GM18870 (cell line): ENCODE data around the gene ZNF627.
A peak's percentile ranks its signal among the peaks of the same experiment; 100 is the strongest.
"Not testable (repeated sequence)": the region's sequence is repeated elsewhere in the genome, so short reads cannot be mapped to it uniquely, and the experiment has no call there.

Experiments
- ATAC-seq: cut with Tn5 transposase; IDR thresholded peaks from one replicate; pipeline ENCODE4 v1.9.1; 2021; ENCODE audit warnings: moderate library complexity; ENCODE audit not compliant: unreplicated experiment

ZNF627 gene

DNA sequence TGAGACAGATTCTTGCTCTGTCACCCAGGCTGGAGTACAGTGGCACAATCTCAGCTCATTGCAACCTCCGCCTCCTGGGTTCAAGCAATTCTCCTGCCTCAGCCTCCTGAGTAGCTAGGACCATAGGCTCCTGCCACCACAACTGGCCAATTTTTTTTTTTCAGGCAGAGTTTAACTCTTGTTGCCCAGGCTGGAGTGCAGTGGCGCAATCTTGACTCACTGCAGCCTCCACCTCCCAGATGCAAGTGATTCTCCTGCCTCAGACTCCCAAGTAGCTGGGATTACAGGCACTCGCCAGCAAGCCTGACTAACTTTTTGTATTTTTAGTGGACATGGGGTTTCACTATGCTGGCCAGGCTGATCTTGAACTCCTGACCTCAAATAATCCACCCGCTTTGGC lies 23.5 kb upstream of the ZNF627 start:
- ATAC-seq, result not testable (repeated sequence)

DNA sequence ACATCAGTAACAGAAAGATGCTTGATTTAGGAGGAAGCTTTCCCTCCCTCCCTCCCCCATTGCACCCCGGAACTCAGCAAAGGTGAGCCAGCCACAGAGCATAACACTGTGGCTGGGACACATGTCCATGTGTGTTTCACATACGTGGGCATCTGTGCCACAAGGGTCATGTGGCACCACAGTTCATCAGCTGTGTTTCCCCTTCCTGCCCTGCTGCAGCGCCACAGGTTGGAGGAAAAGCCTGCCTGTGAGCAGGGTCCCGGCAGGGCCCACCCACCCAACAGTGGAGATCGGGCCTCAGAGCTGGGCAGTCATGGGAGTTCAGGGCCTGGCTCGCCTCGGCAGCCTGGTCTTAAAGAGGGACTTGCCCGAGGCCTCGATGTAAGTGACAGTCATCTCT lies 22.6 kb upstream of the ZNF627 start:
- no peak for ATAC-seq

DNA sequence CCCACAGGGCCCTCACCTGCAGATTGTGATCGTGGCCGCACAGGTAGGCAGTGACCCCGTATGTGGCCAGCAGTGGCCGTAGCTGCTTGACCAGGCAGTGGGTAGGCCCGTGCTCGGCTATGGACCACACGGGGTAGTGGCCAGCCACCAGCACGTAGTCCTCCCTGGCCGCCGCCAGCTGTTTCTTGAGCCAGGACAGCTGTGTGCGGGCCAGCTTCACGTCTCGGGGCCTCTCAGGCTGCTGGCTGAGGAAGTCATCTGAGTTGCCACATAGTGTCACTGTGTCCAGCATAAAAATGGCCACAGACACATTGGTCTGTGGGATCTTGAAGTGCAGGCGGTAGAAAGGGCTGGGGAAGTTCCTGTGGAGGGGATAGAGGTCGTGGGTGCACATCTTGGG lies 21.1 kb upstream of the ZNF627 start:
- ATAC-seq, result no peak

DNA sequence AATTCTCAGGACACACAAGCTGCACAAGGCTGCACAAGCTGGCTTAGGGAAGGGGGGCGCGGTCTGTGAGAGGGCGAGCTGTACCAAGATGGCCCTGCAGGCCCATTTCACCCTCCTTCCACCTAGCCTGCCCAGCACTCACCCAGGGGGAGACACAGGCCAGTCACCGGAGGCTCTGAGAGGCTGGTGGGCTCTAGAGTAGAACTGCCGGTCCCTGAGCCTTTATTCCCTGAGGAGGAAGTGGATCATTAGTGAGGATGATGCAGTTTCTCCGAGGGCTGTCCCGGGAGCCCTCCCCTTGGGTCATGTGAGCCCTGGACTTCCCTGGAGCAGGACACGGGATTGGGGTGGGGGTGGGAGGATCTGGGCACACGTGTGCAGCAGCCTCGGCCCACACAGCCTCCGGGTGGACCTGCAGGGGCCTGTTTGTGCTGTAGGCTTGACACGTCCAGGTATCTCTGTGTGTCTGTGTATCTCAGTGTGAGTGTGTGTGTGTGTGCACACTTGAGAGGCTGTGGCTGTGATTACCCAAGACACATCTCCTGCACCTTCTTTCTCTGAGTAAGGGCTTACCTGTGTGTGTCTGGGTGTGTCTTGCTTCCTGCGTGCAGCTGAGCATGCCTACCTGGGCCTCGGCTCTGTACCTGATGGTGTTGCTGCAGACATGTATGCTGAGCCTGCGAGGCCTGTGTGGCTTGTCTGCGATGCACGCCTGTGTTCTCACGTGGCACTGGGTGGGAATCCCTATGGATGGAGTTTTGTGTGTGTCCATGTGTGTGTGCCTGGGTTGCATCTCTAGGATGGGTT lies 19.6 kb upstream of the ZNF627 start, which contains the start of gene ACP5:
Gene ACP5, minus strand, starts transcription at position 195 of the 807 bp plus-strand sequence. CDS start 328 bp downstream, outside the sequence.
- no peak for ATAC-seq

DNA sequence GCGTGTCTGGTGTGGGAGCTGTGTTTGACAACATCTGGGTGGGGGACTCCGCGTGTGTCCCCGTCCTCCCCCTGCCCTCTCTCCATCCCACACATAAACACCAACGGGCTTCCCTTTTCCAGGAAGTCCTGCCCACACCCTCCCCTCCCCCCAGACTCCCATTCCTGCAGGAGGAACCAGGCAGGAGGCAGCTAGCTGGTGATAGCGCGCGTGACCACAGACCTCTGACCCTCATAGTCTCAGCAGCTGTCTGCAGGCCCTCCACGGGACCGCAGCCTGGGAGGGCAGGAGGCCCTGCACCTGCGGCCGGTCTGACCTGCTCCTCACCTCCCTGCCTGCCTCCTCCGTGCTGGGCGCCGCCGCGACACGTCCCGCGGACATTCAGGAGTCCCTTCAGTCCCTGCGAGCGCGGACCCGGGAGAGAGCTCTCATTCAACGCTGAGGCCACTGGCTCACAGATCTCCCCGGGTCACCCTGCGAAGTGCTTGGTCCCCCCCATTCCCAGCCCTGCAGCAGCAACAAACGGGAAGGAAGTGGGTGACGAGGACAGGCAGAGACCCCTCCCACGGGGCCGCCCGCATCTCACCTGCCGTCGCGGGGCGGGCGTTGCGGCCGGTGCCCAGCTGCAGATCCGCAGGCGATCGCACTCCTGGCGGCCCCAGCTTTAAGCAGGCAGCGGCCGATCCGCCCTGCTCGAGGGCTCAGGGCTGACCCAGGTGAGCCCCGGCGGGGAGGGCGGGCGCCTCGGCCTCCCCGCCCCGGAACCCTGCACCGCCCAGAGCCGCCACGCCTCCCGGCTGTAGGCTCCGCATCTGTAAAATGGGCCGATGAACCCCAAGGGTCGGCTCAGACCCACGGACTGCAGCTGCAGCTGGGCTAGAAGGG lies 18.8 kb upstream of the ZNF627 start:
- no peak for ATAC-seq

DNA sequence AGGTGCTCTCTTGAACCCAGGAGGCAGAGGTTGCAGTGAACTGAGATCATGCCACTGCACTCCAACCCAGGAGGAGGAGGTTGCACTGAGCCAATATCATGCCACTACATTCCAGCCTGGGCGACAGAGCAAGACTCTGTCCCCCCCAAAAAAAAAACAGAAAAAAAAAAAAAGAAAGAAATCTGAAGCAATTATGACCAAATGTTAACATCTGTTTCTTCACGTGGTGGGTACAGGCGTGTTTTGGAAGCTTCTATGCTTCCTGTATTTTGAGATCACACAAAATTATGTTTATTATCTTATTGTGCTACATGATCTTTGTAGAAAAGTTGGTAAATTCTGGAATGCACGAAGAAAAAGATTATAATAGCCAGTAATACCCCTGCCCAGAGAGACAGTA lies 17.2 kb upstream of the ZNF627 start:
- ATAC-seq, result no peak

DNA sequence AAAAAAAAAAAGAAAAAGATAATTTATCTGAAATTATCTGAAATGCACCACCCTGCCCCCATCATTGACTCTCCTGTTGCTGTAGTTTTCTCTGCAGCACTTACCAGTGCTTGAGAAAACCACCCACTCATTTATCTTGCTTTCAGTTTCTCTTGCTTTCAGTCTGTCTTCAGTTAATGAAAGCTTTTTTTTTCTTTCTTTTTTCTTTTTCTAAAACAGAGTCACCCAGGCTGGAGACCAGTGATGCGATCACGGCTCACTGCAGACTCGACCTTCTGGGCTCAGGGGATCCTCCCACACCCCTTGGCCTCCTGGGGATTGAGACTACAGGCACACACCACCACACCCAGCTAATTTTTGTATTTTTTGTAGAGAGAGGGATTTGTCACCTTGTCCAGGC lies 15.5 kb upstream of the ZNF627 start:
- ATAC-seq, result peak; percentile 78

DNA sequence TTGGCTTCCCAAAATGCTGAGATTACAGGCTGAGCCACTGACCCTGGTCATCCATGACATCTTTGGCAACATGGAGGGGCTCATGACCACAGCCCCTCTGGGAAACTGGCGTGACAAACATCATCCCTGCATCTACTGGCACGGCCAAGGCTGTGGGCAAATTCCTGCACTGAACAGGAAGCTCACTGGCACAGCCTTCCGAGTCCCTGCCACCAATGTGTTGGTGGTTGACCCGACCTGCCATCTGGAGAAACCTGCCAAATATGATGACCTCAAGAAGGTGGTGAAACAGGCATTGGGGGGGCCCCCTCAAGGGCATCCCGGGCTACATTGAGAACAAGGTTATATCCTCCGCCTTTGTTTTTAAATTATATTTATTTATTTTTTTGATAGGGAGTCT lies 11.0 kb upstream of the ZNF627 start:
- no peak for ATAC-seq

DNA sequence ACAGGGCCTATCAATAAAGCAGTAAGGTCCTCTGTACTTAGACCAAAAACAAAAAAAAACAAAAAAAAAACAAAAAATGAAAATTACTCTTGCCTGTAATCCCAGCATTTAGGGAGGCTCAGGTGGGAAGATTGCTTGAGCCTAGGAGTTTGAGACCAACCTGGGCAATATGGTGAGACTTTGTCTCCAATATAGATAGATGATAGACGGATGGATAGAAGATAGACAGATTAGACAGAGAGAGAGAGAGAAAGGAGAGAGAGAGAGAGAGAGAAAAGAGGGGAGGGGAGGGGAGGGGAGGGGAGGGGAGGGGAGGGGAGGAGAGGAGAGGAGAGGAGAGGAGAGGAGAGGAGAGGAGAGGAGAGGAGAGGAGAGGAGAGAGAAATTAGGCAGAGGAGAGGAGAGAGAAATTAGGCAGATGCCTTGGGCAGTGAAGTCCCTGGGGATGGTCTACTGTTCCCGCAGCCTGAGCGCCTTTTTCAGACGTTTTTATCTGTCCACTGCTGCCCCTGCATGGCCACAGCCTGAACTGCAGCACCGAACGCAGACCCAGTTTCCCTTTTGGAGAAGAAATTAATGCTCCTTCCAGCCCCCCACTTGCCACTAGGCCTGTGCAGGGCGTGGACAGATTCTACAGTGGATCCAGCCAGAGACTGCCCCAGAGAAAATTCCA lies 9.8 kb upstream of the ZNF627 start:
- ATAC-seq, result no peak

DNA sequence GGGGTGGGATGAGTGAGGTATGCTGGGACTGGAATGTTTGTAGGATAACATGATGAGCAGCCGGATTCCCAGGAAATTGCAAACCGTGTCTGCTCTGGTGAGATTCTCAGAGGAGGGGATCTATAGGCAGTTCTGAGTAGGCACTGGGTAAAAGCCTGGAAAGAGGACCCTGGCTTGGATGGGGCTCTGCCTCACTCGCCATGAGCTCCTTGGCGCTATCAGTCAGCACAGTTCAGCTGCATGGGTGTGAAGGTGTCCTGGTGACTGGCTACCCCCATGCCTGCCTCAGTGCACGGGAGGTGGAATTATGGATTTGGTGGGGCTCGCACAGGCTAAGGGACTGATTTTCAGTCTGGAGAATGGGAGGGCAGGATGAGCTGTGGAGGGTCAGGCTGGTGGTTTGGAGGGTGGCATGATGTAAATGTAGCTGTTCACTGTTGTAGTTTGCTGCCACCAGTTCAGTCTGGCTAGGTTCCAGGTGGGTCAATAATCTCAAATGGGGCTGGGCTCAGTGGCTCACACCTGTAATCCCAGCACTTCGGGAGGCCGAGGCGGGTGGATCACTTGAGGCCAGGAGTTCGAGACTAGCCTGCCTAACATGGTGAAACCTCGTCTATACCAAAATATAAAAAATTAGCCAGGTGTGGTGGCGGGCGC lies 9.2 kb upstream of the ZNF627 start:
- no peak for ATAC-seq

DNA sequence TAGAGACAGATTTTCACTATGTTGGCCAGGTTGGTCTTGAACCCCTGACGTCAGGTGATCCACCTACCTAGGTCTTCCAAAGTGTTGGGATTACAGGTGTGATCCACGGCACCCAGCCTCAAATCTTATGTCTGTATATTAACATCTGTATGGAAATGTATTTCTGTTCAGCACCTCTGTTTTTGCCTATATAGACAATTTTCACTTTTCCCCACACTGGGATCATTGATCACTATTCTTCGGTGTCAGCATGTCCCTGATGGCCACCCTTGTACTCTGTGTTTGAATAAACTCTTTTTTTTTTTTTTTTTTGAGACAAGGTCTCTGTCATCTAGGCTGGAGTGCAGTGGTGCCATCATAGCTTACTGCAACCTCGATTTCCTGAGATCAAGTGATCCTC lies 3.2 kb upstream of the ZNF627 start:
- no peak for ATAC-seq

DNA sequence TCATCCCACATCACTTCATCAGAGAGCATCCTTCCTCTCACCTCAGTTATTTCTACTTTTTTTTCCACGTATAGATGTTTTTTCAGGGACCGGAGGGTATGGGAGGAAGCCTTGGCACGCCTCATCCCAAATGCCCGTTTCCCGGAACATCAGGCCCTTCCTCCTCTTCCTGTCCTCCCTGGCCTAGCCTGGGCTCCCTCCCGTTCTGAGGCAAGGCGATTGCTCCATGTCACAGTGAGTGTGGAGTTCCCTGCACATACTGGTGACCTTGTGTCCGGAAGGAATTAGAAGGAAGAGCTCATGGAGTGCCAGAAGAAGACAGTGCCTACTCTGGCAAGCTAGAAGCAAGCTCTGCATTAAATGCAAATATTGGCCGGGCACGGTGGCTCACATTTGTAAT lies 1.1 kb upstream of the ZNF627 start:
- ATAC-seq, result no peak

DNA sequence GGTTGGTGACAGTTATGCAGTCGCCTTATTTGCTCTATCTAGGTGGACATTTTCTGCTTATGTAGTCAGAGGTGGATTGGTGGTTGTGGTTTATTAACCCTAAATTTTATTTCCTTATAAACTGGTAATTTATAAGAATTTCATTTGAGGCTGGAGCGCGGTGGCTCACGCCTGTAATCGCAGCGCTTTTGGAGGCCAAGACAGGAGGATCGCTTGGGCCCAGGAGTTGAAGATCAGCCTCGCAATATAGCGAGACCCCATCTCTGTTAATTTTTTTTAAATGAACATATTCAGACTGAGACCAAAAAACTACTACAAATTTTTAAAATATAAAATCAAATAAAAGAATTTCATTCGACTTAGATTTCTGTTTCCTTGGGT lies 810 bp downstream of the ZNF627 start:
- no peak for ATAC-seq

DNA sequence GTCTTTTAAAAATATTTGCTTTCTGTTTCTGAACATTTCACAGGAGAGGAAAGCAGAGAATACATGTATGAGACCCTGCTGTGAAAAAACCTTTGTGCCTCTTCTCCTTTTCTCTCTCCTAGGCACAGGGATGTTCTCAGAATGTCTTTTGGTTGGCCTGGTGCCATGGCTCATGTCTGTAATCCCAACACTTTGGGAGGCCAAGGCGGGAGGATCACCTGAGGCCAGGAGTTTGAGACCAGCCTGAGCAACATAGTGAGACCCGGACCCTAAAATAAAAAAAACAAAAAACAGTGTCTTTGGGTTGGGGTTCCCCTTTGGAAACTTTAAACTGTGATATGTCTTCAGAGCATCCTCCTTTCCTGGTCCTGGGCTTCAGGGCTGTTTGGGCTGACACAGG lies 1.5 kb downstream of the ZNF627 start:
- ATAC-seq, result no peak

DNA sequence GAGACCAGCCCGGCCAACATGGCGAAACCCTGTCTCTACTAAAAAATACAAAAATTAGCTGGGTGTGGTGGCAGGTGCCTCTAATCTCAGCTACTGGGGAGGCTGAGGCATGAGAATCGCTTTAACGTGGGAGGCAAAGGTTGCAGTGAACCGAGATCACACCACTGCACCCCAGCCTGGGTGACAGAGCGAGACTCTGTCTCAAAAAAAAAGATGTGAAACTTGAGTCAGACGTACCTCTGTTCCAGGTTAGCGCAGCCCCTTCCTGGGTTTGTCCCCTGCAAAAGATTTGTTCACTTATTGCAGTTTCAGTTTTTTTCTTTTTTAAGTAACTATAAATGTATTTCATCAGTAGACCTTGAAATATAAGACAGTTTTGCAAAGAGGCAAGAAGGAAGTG lies 2.4 kb downstream of the ZNF627 start:
- ATAC-seq, result not testable (repeated sequence)

DNA sequence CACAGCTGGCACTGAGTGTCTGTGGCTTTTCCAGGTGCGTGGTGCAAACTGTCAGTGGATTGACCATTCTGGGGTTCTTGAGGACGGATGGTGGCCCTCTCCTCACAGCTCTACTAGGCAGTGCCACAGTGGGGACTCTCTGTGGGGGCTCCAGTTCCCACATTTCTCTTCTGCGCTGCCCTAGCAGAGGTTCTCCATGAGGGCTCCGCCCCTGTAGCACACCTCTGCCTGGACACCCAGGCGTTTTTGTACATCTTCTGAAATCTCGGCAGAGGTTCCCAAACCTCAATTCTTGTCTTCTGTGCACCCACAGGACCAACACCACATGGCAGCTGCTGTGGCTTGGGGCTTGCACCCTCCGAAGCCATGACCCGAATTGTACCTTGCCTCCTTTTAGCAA lies 9.2 kb downstream of the ZNF627 start:
- ATAC-seq, result no peak

DNA sequence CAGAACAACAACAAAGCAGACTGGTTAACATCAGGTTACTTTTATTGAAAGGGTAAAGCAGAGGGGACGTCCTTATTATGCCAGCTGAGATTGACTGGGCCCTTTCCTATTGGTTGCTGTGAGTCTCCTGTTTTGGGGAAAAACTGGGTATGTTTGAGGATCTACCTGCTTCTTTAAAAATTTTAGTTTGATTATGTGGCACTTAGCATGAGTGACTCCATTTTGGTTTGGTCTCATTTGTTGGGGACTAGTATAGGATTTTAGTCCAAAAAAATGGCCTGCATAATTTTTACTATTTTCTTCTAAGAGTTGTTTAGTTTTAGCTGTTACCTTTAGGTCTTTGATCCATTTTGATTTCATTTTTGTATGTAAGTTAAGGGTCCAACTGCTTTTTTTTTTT lies 14.4 kb downstream of the ZNF627 start:
- no peak for ATAC-seq

DNA sequence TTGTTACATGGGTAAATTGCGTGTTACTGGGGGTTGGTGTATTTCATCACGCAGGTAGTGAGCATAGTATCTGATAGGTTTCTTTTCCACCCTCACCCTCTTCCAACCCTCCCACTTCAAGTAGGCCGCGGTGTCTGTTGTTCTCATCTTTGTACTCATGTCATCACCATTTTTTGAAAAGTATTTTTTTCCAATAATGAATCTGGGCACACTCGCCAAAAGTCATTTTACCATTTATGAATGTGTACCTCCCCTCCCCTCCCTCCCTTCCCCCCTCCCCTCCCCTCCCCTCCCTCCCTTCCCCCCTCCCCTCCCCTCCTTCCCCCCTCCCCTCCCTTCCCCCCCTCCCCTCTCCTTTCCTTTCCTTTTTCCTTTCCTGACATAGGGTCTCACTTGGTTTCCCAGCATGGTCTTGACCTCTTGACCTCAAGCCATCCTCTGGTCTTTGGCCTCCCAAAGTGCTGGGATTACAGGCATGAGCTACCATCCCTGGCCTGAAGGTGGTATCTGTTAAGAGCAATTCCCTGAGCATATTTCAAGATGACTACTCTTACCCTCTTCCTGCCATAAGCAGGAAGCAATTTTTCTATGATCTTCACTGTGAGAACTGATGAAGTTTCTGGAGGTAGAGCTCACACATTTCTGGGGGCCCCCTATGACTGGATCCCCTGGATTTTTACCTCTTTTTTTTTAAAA lies 15.7 kb downstream of the ZNF627 start:
- ATAC-seq, result no peak

DNA sequence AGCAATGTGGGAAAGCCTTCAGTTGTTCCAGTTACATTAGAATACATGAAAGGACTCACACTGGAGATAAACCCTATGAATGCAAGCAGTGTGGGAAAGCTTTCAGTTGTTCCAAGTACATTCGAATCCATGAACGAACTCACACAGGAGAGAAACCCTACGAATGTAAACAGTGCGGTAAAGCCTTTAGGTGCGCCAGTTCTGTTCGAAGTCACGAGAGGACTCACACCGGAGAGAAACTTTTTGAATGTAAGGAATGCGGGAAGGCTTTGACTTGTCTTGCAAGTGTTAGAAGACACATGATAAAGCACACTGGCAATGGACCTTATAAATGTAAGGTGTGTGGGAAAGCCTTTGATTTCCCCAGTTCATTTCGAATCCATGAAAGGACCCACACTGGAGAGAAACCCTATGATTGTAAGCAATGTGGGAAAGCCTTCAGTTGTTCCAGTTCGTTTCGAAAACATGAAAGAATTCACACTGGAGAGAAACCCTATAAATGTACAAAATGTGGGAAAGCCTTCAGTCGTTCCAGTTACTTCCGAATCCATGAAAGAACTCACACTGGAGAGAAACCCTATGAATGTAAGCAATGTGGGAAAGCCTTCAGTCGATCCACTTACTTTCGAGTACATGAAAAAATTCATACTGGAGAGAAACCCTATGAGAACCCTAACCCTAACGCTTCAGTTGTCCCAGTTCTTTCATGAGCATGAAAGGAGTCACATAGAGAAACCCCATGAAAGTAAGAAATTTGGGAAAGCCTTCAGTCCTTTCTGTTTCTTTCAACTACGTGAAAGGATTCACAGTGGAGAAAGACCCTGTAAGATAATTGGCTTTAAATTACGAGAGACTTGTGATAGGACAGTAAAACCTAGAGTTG lies 20.1 kb downstream of the ZNF627 start:
- ATAC-seq, result no peak
